ENCODE results near the gene MRM2.

The MRM2 gene

GRCh38 chr7:2257651-2258050, 15.6 kb upstream of the MRM2 start:
- H3K4me3 ChIP-seq (ENCODE audit: low read length), result no peak overlapping the region
- DNase-seq (ENCODE audit: low read depth), result no peak
- TF ChIP-seq, protein P1, sequence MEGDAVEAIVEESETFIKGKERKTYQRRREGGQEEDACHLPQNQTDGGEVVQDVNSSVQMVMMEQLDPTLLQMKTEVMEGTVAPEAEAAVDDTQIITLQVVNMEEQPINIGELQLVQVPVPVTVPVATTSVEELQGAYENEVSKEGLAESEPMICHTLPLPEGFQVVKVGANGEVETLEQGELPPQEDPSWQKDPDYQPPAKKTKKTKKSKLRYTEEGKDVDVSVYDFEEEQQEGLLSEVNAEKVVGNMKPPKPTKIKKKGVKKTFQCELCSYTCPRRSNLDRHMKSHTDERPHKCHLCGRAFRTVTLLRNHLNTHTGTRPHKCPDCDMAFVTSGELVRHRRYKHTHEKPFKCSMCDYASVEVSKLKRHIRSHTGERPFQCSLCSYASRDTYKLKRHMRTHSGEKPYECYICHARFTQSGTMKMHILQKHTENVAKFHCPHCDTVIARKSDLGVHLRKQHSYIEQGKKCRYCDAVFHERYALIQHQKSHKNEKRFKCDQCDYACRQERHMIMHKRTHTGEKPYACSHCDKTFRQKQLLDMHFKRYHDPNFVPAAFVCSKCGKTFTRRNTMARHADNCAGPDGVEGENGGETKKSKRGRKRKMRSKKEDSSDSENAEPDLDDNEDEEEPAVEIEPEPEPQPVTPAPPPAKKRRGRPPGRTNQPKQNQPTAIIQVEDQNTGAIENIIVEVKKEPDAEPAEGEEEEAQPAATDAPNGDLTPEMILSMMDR (conservative IDR thresholded peaks at IDR 0.05; ENCODE audit: low read length), result no peak

- DNase-seq (ENCODE audit: low read depth), result no peak
- TF ChIP-seq, protein P1 (conservative IDR thresholded peaks at IDR 0.05; ENCODE audit: low read length), result no peak
- H3K4me3 ChIP-seq (ENCODE audit: low read length), result no peak overlapping the region
Measured at GRCh38 chr7:2257046-2257551, 15.1 kb upstream of the MRM2 start.

- no peak overlapping the region for H3K4me3 ChIP-seq (ENCODE audit: low read length)
- TF ChIP-seq, protein P1 (conservative IDR thresholded peaks at IDR 0.05; ENCODE audit: low read length), result no peak
- DNase-seq (ENCODE audit: low read depth), result no peak
Measured at GRCh38 chr7:2256306-2257045, 14.5 kb upstream of the MRM2 start.

DNA sequence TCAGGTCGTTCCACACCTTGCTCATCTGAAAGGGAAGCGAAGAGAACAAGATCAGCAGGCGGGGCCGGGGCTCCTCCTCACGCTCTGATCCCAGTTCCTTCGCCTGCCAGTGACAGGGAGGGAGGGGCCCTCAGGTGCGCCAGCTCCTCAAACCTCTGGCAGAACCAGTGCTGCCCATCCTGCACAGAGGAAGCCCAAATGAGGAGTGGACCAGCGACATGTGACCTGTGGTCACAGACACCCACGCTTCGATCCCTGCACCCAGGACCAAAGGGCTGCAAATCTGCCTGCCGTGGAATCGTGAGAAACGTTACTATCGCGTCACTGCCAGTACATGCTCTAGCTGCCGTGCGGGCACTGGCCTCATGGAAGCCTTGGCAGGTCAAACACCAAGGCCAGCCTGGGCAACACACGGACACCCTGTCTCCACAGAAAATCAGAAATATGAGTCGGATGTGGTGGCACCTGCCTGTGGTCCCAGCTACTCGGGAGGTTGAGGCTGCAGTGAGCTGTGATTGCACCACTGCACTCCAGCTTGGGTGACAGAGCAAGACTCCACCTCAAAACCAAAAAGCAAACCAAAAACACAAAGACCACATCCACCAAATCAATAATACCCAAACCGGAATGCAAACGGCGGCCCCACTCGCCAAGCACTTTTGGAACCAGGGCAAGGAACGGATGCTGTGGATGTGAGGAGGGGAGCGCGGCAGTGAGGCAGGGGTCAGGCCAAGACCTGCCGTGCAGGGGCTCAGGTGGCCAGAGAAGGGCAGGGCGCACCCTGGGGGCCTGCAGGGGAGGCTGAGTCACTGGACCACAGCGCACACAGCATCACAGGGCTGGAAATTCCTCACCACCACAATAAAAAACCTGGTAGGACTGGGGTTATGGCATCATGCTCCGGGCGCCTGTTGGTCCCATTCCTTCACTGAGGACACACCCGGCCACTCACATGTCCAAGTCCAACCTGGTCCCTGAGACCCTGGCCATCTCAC, 13.4 kb upstream of the MRM2 start:
- H3K4me3 ChIP-seq (ENCODE audit: low read length), result no peak overlapping the region

DNA sequence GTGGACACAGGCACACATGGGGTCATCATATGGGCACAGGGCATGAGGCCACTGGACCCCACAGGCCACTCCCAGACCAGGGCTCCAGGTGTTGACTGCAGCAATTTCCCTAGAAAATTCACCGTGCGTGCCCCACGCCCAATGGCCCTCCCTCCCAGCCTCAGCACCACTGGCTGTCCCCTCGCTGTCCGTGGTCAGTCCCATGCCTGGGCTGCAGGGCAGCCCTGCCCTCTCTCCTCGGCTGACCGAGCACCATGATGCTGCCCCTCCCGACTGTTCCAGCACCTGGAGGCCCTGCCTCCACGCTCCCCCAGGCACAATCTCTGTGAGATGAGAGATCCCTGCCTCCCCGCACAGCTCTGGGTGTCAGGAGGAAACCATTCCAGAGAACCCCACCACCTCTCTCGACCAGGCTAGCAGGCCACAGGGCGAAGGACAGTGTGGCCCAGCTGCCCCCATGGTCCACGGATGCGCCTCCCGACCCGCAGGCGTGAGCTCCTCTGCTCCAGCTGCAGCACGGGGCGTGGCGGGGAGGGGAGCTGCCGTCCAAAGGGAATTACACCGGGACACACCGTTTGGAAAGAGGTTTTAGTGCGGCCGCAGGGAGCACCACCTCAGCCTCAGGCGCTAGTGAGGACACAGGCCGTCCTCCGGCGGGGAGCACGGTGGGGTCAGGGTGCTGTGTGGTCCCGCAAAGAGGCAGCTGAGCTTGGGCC, 12.6 kb upstream of the MRM2 start:
- H3K4me3 ChIP-seq (ENCODE audit: low read length), result no peak overlapping the region
- TF ChIP-seq, protein P1 (conservative IDR thresholded peaks at IDR 0.05; ENCODE audit: low read length), result no peak

More for the DNA sequence above, 13.4 kb upstream of the MRM2 start:
- no peak for DNase-seq (ENCODE audit: low read depth)
- TF ChIP-seq, protein P1 (conservative IDR thresholded peaks at IDR 0.05; ENCODE audit: low read length), result no peak

DNA sequence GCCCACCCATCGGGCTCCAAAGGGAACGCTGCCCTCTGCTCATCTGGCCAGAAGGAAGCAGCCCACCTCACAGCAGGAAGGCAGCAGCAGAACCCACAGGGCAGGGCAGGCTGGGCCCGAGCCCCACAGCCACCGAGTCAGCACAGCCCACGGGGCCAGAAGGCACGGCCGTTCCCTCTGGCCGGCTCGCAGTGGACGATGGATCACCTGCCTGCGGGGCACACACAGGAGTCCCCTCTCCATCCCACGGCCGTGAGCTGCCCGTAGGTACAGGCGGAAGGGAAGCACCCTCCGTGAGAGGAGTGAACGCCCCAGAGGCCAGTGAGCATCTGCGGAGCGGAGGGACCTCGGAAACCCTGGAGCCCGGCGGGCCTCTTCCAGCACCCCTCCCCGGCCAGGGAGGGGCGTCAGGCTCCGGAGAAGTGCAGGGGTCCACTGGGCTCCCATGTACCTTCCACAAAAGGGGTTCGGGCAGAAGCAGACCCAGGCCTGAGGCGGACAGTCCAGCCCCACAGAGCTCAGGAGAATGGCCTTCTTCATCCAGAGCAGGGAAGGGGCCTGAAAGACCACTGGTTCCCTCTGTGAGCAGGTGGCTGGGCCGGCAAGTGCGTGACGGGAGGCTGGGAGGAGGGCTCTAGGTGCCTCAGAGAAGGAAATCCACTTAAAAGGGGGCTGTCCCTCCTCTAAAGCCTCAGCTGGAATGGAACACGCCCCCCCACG, 11.7 kb upstream of the MRM2 start:
- DNase-seq (ENCODE audit: low read depth), result no peak
- TF ChIP-seq, protein P1 (conservative IDR thresholded peaks at IDR 0.05; ENCODE audit: low read length), result no peak
- no peak overlapping the region for H3K4me3 ChIP-seq (ENCODE audit: low read length)

More for the DNA sequence above, 12.6 kb upstream of the MRM2 start:
- no peak for DNase-seq (ENCODE audit: low read depth)
